T-helper 9 cell (primary cell): ENCODE data around the gene APOBEC3G.
"Not testable (repeated sequence)": the region's sequence is repeated elsewhere in the genome, so short reads cannot be mapped to it uniquely, and the experiment has no call there.

Experiments
- DNase-seq: peaks from one replicate; pipeline ENCODE4 v3.0.0-alpha.2; 2020

Gene APOBEC3G

DNA sequence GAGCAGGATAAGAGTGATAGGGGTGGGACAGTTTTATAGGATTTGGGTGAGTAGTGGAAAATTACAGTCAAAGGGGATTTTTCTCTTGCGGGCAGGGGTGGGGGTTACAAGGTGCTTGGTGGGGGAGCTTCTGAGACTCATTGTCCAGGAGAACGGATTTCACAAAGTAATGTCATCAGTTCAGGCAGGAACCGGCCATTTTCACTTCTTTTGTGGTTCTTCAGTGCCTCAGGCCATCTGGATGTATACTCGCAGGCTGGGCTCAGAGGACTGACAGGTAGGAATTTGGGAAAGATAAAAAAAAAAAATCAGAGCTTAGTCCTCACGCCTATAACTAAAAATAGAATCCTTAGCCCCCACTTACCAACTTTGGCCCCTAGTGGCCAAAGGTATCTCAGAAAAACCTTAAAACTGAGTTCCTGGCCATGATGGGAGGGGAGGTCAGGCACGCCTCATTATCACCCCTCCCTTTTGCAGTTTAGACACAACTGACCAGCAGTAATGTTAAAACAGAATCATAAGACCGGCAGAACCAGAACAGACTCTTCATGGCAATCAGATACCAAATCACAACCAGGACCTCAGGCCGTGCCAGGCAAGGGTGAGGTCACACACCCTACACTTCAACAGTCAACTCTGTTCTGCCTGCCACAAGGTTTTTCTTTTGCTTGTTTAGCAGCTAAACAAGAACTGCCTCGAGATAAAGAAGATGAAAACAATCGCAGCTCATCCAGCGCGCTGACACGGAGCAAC lies 8.9 kb upstream of the APOBEC3G start:
- DNase-seq, result no peak

DNA sequence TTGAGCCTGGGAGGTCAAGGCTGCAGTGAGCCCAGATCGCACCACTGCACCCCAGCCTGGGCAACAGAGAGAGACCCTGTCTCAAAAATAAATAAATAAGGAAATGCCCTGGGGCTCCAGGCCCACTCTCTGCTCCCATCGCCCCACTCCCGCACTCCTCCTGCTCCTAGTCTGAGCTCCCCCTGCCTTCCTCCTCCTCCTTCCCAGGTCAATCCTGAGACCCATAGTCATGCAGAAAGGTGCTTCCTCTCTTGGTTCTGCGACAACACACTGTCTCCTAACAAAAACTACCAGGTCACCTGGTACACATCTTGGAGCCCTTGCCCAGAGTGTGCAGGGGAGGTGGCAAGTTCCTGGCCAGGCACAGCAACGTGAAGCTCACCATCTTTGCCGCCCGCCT lies 6.9 kb upstream of the APOBEC3G start:
- no peak for DNase-seq

DNA sequence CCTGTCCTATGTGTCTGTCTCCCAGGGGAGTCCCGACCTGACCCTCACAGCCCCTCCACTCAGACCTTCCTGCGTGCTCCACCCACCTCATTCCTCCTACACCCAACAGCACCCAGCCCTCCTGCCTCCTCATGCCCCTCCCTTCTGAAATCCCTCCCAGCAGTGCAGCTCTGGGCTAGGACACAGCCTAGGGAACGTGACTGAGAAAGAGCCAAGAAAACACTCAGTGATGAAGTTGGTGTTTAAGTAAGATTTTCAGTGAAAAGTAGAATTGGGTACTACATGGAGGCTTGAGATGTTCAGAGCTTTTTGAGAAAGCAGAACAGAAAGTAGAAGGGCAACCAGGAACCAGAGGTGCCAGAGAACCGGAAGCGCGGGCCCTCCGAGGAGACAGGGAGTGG lies 4.5 kb upstream of the APOBEC3G start:
- not testable (repeated sequence) for DNase-seq

DNA sequence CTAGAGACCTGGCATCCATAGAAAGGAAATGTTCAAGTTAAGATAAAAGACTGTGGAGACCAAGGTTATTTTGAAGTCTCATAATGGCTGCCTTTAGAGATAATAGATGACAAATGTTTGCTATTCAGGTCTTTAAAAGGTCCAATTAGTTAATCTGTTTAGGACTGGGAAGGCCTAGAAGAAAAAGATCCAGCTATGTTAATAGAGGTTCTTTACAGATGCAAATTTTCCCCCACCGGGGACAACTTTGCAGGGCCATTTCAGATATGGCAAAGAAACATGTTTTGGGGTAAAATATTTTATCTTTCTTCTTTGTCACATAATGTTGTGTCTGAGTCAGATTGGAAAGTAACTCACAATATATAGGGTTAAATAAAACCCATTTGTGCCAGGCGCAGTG lies 3.1 kb upstream of the APOBEC3G start:
- no peak for DNase-seq

- DNase-seq, result not testable (repeated sequence)
These were observed 685 bp upstream of the APOBEC3G start for GRCh38 chr22:39076155-39077025.

DNA sequence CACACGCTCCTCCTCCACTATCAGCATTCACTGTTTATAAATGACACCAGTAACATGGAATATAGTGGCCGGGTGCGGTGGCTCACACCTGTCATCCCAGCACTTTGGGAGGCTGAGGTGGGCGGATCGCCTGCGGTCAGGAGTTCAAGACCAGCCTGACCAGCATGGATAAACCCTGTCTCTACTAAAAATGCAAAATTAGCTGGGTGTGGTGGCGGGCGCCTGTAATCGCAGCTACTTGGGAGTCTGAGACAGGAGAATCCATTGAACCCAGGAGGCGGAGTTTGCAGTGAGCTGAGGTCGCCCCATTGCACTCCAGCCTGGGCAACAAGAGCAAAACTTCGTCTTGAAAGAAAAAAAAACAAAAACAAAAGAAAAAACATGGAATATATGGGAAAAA lies 837 bp downstream of the APOBEC3G start:
- DNase-seq, result not testable (repeated sequence)

DNA sequence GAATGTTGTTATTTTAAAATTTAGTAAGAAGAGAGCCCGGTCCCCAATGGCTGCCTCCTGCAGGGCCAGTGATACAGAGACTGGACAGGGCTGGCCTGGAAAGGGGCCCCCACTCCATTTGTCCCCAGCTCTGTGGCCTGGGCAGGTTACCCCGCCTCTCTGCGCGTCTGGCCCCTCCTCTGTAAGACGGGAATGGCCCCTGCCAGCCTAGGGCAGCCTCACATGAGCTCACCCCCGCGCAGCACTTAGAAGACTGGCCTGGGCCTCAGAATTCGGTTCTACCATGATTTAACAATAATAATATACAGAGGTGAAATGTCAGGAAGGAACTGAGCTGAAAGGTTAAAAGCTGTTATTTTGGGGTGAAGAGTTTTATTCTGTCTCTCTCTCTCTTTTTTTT lies 1.3 kb downstream of the APOBEC3G start:
- no peak for DNase-seq

- not testable (repeated sequence) for DNase-seq
These were observed 2.1 kb downstream of the APOBEC3G start for GRCh38 chr22:39079054-39079637.

- DNase-seq, result no peak
These were observed 3.1 kb downstream of the APOBEC3G start for GRCh38 chr22:39080052-39080762.

- no peak for DNase-seq
These were observed 3.9 kb downstream of the APOBEC3G start for GRCh38 chr22:39081016-39081415.

DNA sequence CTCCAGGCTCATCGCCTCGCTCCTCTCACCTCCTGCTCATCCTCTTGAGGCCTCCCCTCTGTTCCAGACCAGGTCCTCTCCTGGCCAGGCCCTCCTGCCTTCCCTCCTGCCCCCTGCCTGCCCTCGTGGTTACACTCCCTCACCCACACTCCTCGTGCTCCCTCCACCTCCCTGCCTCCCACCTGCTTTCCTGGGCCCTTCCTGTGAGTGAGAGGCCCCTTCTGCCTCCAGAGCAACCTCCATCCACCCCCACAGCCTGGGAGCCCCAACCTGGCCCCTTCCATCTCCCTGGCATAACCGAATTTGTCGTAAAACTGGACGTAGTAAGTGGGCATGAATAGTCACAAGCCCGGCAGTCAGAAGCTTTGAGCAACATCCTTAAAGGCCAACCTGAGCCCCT lies 4.5 kb downstream of the APOBEC3G start:
- DNase-seq, result no peak

DNA sequence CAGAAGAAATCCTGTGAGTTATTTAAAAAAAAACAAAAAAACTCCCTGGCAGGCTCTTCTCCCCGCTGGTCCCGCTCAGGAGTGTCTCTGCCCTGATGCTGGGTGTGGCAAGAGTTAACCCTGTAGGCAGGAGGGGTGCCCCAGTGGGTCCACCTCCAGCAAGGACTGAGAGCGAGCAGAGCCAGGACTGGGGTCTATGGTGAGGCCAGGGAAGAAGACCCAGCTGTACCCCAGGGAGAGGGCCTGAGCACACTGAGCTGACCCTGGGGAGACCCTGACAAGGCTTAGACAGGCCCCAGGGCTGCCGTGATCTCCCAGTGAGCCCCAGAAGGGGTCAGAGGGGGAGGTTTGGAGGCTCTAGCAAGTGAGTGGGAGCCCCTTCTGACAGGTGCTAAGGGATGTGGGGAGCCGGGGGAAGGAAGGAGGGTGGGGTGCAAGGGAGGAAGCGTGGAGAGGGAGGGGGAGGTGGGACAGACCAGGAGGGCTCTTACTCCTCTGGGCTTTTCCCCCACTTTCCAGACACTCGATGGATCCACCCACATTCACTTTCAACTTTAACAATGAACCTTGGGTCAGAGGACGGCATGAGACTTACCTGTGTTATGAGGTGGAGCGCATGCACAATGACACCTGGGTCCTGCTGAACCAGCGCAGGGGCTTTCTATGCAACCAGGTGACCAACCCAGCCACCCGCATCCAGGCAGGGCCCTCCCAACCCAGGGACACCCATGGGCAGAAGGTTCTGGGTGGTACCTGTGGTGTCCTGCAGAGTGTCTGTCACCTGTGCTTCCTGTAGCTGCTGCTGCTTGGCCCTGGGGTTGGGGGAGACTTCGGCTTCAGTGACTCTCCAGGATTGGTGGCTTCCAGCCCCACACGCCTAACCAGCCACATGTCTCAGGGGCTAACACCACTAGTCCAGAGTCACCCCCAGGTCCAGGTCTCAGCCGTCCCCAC lies 6.4 kb downstream of the APOBEC3G start:
- DNase-seq, result no peak

DNA sequence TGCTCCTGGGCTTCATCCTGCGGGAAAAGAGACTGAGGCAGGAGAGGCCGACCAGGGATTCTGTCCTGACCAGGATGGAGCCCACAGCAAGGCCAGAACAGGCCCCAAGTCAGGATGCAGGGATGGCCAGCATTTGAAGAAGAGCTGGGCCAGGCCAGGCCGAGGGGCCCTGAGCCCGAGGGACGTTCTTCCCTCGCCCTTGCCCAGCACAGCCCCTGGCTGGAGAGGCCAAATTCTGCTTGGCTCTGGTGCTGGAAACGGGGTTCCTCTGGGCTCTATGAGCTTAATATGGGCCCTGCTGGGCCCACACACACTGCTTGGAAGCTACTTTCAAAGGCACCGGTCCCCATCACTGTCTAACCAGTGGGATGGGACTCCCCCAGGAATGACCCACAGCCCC lies 7.6 kb downstream of the APOBEC3G start:
- DNase-seq, result no peak

DNA sequence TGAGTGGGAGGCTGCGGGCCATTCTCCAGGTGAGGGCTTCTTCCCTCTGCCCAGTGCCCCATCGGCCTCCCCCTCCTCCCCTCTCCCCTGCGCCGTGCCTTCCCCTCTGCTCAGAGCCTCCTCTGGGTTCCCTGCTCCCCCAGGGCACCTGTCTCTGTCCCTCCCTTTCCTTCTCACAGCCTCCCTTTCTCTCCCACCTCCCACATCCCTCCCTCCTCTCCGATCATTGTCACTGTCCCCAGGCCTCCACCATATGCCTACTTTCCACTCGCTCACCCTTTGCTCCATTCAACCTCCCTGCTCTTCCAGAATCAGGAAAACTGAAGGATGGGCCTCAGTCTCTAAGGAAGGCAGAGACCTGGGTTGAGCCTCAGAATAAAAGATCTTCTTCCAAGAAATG lies 10.0 kb downstream of the APOBEC3G start:
- no peak for DNase-seq

DNA sequence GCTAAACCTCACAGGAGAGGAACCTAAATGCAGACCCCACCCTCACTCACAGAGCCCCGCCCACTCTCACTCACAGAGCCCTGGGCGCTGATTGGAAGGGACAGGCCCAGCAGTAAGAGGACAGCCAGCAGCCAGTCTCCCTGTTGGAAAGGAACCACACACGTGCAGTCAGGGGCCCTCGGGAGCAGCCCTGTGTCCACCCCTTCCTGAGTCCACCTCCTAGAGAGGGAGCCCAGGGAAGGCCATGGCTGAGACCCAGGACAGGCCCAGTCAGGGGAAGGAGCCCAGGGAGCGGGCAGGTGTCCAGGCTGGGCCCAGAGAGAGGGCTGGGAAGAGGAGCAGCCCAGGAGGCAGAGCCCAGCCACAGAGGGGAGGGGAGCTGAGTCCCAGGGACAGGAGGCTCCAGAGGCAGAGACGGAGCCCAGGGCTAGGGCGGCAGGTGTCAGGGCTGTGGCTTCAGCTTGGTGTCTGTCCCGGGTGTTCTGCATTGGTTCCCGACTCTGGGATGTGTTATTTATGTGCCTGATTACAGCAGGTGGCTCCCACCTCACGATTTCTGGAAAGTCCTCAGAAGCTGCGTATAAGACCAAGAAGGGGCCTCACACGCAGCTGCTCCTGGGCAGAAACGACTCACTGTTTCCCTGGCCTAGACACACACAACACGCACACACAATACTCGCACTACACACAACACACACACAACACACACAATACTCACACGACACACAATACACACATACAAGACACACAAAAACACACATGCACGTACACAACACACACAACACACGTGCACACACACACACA lies 11.0 kb downstream of the APOBEC3G start:
- no peak for DNase-seq

DNA sequence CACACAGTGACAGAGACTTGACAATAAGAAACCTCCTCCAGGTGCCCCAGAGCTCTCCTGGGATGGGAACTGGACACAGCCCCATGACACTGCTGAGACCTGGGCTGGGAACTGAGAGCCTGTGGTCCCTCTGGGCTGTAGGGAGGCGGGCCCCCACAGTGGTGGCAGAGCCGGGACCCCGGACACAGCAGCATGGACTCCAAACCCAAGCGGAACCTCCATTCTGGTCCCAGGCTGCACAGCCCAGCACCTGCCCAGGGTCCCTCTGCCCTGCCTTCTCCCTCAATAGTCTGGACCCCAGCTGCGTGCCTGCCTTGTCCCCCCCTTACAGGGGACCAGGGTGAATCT lies 11.6 kb downstream of the APOBEC3G start:
- DNase-seq, result no peak

GRCh38 chr22:39089928-39090327 lies 12.9 kb downstream of the APOBEC3G start:
- DNase-seq, result no peak

GRCh38 chr22:39090426-39091064 lies 13.5 kb downstream of the APOBEC3G start:
- peak; percentile 78 for DNase-seq

DNA sequence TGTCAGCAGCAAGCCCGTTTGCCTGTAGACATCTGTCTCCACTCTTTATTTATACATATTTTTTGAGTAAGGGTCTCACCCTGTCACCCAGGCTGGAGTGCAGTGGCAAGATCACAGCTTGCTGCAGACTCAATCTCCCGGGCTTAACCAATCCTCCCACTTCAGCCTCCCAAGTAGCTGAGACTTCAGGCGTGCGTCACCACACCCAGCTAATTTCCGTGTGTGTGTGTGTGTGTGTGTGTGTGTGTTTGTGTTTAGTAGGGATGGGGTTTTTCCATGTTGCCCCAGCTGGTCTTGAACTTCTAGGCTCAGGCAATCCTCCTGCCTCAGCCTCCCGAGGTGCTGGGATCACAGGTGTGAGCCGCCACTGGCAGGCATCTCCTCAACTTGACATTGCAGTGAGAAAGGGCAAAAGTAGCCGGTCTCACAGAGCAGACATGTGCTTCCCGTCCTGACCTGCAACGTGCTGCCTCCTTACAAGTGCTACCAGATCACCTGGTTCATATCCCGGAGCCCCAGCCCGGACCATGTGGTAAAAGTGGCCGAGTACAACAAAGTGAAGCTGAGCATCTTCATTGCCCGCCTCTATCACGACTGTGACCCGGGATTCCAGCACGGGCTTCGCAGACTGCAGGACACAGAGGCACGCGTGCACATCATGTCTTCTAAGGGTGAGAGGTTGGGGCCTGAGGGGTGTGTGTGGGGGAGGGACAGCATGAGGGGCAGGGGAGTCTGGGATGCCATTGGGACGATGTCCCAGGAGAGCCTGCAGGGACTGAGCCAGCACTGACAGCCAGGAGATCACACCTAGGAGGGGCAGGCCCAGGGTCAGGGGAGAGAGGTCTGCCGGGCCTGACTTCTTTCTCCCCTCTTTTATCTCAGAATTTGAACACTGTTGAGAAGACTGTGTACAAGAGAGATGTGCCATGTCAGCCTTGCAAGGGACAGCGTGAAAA lies 14.3 kb downstream of the APOBEC3G start:
- peak; percentile 35 for DNase-seq
